Kidney glomerular epithelial cell (primary cell): ENCODE data around the gene TRIM63.
A peak's percentile ranks its signal among the peaks of the same experiment; 100 is the strongest.

Source experiments
- DNase-seq: peaks from one replicate; lab custom pipeline; 2025; lab: John Stamatoyannopoulos, UW

TRIM63 gene

GRCh38 chr1:26016953-26017545 is 50.4 kb downstream of the TRIM63 start:
- no peak for DNase-seq

GRCh38 chr1:26016258-26016952 is 51.0 kb downstream of the TRIM63 start:
- no peak for DNase-seq

GRCh38 chr1:26015358-26015757 is 52.1 kb downstream of the TRIM63 start:
- DNase-seq, result no peak

- DNase-seq, result no peak
These were observed 53.3 kb downstream of the TRIM63 start for GRCh38 chr1:26014179-26014578.

GRCh38 chr1:26012864-26013263 is 54.6 kb downstream of the TRIM63 start:
- DNase-seq, result no peak

- DNase-seq, result no peak
These were observed 56.6 kb downstream of the TRIM63 start for GRCh38 chr1:26010825-26011224.

GRCh38 chr1:26009796-26010447 is 57.5 kb downstream of the TRIM63 start:
- DNase-seq, result peak; percentile 11

GRCh38 chr1:26006710-26007109 is 60.7 kb downstream of the TRIM63 start:
- DNase-seq, result no peak

GRCh38 chr1:26005434-26006105 is 61.9 kb downstream of the TRIM63 start:
- no peak for DNase-seq

- no peak for DNase-seq
These were observed 63.7 kb downstream of the TRIM63 start for GRCh38 chr1:26003756-26004155.

- DNase-seq, result no peak
These were observed 64.2 kb downstream of the TRIM63 start for GRCh38 chr1:26003262-26003661.
